Left lobe of liver (tissue), 2 donors: ENCODE measurements around the gene MPLKIP. TPM values are rescaled to one million over a fixed set of nuclear protein-coding genes. Genes with fewer than 3 reads are reported as not detected.
"Not testable (repeated sequence)": the region's sequence is repeated elsewhere in the genome, so short reads cannot be mapped to it uniquely, and the experiment has no call there.

Experiments
- ATAC-seq: fragments of 200-7000 bp; cut with Tn5 transposase; one replicate; pipeline ENCODE4 v1.9.1; 2020; ENCODE audit warnings: mild to moderate bottlenecking, moderate library complexity
- DNase-seq: peaks from one replicate; pipeline ENCODE4 v3.0.0-alpha.2; 2020; ENCODE audit warnings: low spot score
- total RNA-seq: library from RNA; stranded (reverse); gene quantifications from one replicate; pipeline ENCODE4 v1.2.1, GENCODE V29; 2021
- donor health status: DM: no; HTN: no; CAD: no; lungs with moderate emphysema.
- donor health status: DM: no; HTN: yes; CAD: no.

MPLKIP gene
- 39.3 TPM for total RNA-seq

GRCh38 chr7:40134428-40135316 lies at the start of gene MPLKIP, which contains the start of gene SUGCT:
Gene MPLKIP (minus strand): TSS chr7:40134622. CDS start chr7:40134567, 55 bp downstream.
Gene SUGCT (plus strand): TSS chr7:40135005.
- DNase-seq (peak; percentile 92), ATAC-seq (peak; percentile 92)

- ATAC-seq, result no peak
These were observed 48.0 kb upstream of the MPLKIP start for GRCh38 chr7:40182452-40182851.

GRCh38 chr7:40177071-40177470 lies 42.6 kb upstream of the MPLKIP start:
- no peak for DNase-seq
- no peak for ATAC-seq

More at GRCh38 chr7:40182452-40182851, 48.0 kb upstream of the MPLKIP start:
- no peak for DNase-seq

- DNase-seq (no peak), ATAC-seq (peak; percentile 84)
These were observed 41.5 kb upstream of the MPLKIP start for GRCh38 chr7:40175725-40176510.

GRCh38 chr7:40175256-40175655 lies 40.8 kb upstream of the MPLKIP start:
- ATAC-seq, result peak; percentile 10
- DNase-seq, result not testable (repeated sequence)

GRCh38 chr7:40173121-40173520 lies 38.7 kb upstream of the MPLKIP start:
- not testable (repeated sequence) for ATAC-seq

GRCh38 chr7:40168266-40168665 lies 33.8 kb upstream of the MPLKIP start:
- not testable (repeated sequence) for ATAC-seq, DNase-seq

More at GRCh38 chr7:40173121-40173520, 38.7 kb upstream of the MPLKIP start:
- peak; percentile 33 for DNase-seq

- no peak for ATAC-seq
- DNase-seq, result no peak
These were observed 32.9 kb upstream of the MPLKIP start for GRCh38 chr7:40167291-40167690.

- no peak for ATAC-seq
These were observed 30.8 kb upstream of the MPLKIP start for GRCh38 chr7:40165216-40165615.

GRCh38 chr7:40162516-40162915 lies 28.1 kb upstream of the MPLKIP start:
- DNase-seq (no peak), ATAC-seq (no peak)

More at GRCh38 chr7:40165216-40165615, 30.8 kb upstream of the MPLKIP start:
- no peak for DNase-seq

- ATAC-seq (no peak), DNase-seq (no peak)
These were observed 22.6 kb upstream of the MPLKIP start for GRCh38 chr7:40156988-40157387.

- DNase-seq (no peak), ATAC-seq (no peak)
These were observed 17.1 kb upstream of the MPLKIP start for GRCh38 chr7:40151504-40151903.

- DNase-seq (no peak), ATAC-seq (no peak)
These were observed 14.2 kb upstream of the MPLKIP start for GRCh38 chr7:40148671-40149070.

GRCh38 chr7:40148247-40148580 lies 13.8 kb upstream of the MPLKIP start:
- not testable (repeated sequence) for DNase-seq, ATAC-seq

- ATAC-seq, result no peak
- DNase-seq, result no peak
These were observed 13.2 kb upstream of the MPLKIP start for GRCh38 chr7:40147371-40148246.

- not testable (repeated sequence) for DNase-seq, ATAC-seq
These were observed 11.2 kb upstream of the MPLKIP start for GRCh38 chr7:40145596-40146130.

GRCh38 chr7:40141916-40142315 lies 7.5 kb upstream of the MPLKIP start:
- DNase-seq, ATAC-seq: not testable (repeated sequence)

GRCh38 chr7:40139891-40140290 lies 5.5 kb upstream of the MPLKIP start:
- ATAC-seq, DNase-seq: not testable (repeated sequence)

GRCh38 chr7:40138973-40139372 lies 4.6 kb upstream of the MPLKIP start:
- no peak for DNase-seq

GRCh38 chr7:40137563-40137962 lies 3.1 kb upstream of the MPLKIP start:
- ATAC-seq (no peak), DNase-seq (no peak)

More at GRCh38 chr7:40138973-40139372, 4.6 kb upstream of the MPLKIP start:
- no peak for ATAC-seq
